ENCODE results near the gene EPB41L4B. TPM values are rescaled to one million over a fixed set of nuclear protein-coding genes. Genes with fewer than 3 reads are reported as not detected.

EPB41L4B gene
- total and polyA plus RNA-seq, 2 donors from 2014 or later: 6.5 to 7.7 TPM

- H3K36me3 ChIP-seq (ENCODE audit: control insufficient read depth in 2 of 3, insufficient read depth in 3 of 3, low read length in 3 of 3): no peaks in the 10 kb centered on the region
- H3K27ac ChIP-seq (ENCODE audit: low read depth in 2 of 2, low read length in 2 of 2): no peak overlapping the region
- H3K27me3 ChIP-seq (ENCODE audit: control insufficient read depth, insufficient read depth, low read length): no peaks in the 10 kb centered on the region
- H3K9ac ChIP-seq (ENCODE audit: low read length in 3 of 3): no peak overlapping the region
- intact Hi-C loops (cut with DNase I): no loop called here
- FAIRE-seq: no peak
- H3K4me3 ChIP-seq (ENCODE audit: low read length in 3 of 3): no peak overlapping the region
- TF ChIP-seq CTCF (IDR thresholded peaks at IDR 0.05; ENCODE audit: borderline replicate concordance, extremely low read depth, insufficient read depth): no peak
- DNase-seq: no peak
- no peaks in the 10 kb centered on the region for H3K9me3 ChIP-seq (ENCODE audit: control insufficient read depth in 2 of 3, insufficient read depth in 1 of 3, low read length in 3 of 3)
- no peaks in the 10 kb centered on the region for H3K4me1 ChIP-seq (ENCODE audit: control insufficient read depth in 2 of 3, insufficient read depth in 2 of 3, low read depth in 1 of 3, low read length in 3 of 3)
Observed at GRCh38 chr9:109253241-109253636, 67.6 kb downstream of the EPB41L4B start.

DNA sequence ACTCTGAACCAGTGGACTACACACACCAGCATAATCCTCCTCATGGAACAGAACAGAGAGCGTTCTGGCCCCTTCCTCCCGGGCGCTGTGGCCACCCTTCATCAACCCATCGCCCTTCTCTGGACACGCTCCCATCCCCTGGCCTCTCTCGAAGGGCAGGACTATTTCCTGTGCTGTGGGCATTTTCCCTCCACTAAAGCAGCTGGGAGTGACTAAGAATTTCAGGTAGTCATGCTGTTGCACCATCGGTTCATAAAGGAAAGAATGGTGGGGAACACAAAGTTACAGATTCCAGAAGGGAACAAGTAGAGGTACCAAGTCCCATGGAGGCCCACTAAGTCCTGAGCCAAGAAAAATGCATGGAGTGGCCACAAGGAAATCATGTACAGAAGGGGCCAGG lies 68.6 kb downstream of the EPB41L4B start:
- Histone ChIP-seq H3K27me3 (ENCODE audit: control insufficient read depth, insufficient read depth, low read length) (no peaks in the 10 kb centered on the region), H3K9ac (ENCODE audit: low read length in 3 of 3) (peak overlapping the region in 1 of 3 donors; percentile 37), H3K4me3 (ENCODE audit: low read length in 3 of 3) (no peak overlapping the region), H3K4me1 (ENCODE audit: control insufficient read depth in 2 of 3, insufficient read depth in 2 of 3, low read depth in 1 of 3, low read length in 3 of 3) (no peaks in the 10 kb centered on the region), H3K27ac (ENCODE audit: low read depth in 2 of 2, low read length in 2 of 2) (no peak overlapping the region), H3K36me3 (ENCODE audit: control insufficient read depth in 2 of 3, insufficient read depth in 3 of 3, low read length in 3 of 3) (no peaks in the 10 kb centered on the region), H3K9me3 (ENCODE audit: control insufficient read depth in 2 of 3, insufficient read depth in 1 of 3, low read length in 3 of 3) (no peaks in the 10 kb centered on the region)
- DNase-seq (no peak), FAIRE-seq (no peak)
- no peak for TF ChIP-seq CTCF (IDR thresholded peaks at IDR 0.05; ENCODE audit: borderline replicate concordance, extremely low read depth, insufficient read depth)
- intact Hi-C loops (cut with DNase I): no loop called here

DNA sequence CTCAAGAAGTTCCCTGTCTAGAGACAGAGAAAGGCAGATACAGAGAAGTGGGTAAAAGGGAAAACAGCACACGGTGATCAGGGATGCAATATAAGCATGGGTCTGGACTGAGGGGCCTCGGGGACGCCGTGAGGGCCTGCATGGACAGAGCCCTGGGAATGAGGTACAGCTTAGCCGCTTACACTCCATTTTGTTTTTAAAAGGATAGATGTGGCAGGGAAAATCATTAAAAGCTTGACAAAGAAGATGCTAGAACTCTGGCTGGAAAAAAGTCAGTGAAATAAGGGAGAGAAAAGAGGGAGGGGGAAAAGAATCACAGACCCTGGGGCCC lies 69.1 kb downstream of the EPB41L4B start:
- no peaks in the 10 kb centered on the region for H3K36me3 ChIP-seq (ENCODE audit: control insufficient read depth in 2 of 3, insufficient read depth in 3 of 3, low read length in 3 of 3)
- FAIRE-seq (no peak), DNase-seq (no peak)
- H3K27me3 ChIP-seq (ENCODE audit: control insufficient read depth, insufficient read depth, low read length): no peaks in the 10 kb centered on the region
- no peak overlapping the region for H3K9ac ChIP-seq (ENCODE audit: low read length in 3 of 3)
- H3K4me3 ChIP-seq (ENCODE audit: low read length in 3 of 3): no peak overlapping the region
- H3K9me3 ChIP-seq (ENCODE audit: control insufficient read depth in 2 of 3, insufficient read depth in 1 of 3, low read length in 3 of 3): no peaks in the 10 kb centered on the region
- H3K4me1 ChIP-seq (ENCODE audit: control insufficient read depth in 2 of 3, insufficient read depth in 2 of 3, low read depth in 1 of 3, low read length in 3 of 3): no peaks in the 10 kb centered on the region
- intact Hi-C loops (cut with DNase I): no loop called here
- no peak for TF ChIP-seq CTCF (IDR thresholded peaks at IDR 0.05; ENCODE audit: borderline replicate concordance, extremely low read depth, insufficient read depth)
- no peak overlapping the region for H3K27ac ChIP-seq (ENCODE audit: low read depth in 2 of 2, low read length in 2 of 2)

DNA sequence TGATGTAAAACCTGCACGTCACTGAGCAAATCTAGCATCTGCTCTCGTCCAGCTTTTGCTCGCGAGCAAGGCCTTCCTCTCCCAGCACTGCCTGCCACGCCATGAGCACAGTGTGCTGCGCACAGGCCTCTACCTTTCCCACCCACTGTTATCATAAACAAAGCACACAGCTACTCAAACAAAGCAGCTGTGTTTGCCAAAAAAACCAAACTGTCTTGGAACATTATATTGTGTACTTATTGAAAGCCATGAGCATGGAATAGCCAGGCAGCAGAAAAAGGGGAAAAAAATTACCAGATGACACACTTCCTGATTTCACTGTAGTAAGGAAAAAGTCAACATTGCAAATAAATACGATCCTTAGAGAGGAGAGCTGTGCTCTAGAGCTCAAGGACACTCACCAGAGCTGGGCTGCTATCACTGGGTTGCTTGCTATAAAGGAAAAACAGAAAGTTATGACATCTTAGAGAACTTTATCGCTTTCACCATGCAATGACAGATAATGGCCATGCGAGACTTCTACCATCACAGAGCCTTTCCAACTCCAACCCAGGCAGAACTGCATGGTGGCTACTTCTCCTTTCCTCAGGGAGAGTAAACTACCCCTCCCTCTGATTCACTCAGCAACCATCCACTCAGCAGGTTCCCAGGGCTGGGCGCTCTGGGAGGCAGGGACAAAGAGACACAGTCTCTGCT lies 69.6 kb downstream of the EPB41L4B start:
- Histone ChIP-seq H3K27ac (ENCODE audit: low read depth in 2 of 2, low read length in 2 of 2) (no peak overlapping the region), H3K9me3 (ENCODE audit: control insufficient read depth in 2 of 3, insufficient read depth in 1 of 3, low read length in 3 of 3) (no peaks in the 10 kb centered on the region), H3K4me3 (ENCODE audit: low read length in 3 of 3) (no peak overlapping the region), H3K36me3 (ENCODE audit: control insufficient read depth in 2 of 3, insufficient read depth in 3 of 3, low read length in 3 of 3) (no peaks in the 10 kb centered on the region), H3K27me3 (ENCODE audit: control insufficient read depth, insufficient read depth, low read length) (no peaks in the 10 kb centered on the region), H3K9ac (ENCODE audit: low read length in 3 of 3) (no peak overlapping the region), H3K4me1 (ENCODE audit: control insufficient read depth in 2 of 3, insufficient read depth in 2 of 3, low read depth in 1 of 3, low read length in 3 of 3) (no peaks in the 10 kb centered on the region)
- TF ChIP-seq CTCF (IDR thresholded peaks at IDR 0.05; ENCODE audit: borderline replicate concordance, extremely low read depth, insufficient read depth): no peak
- FAIRE-seq (no peak), DNase-seq (no peak)
- intact Hi-C loops (cut with DNase I): no loop called here

All from kidney (tissue), 14 donors.